ENCODE measurements around the gene TAF11L11. TPM values are rescaled to one million over a fixed set of nuclear protein-coding genes. Genes with fewer than 3 reads are reported as not detected.
"Not testable (repeated sequence)": the region's sequence is repeated elsewhere in the genome, so short reads cannot be mapped to it uniquely, and the experiment has no call there.

Gene TAF11L11
- total and polyA plus RNA-seq, 12 donors: not detected

DNA sequence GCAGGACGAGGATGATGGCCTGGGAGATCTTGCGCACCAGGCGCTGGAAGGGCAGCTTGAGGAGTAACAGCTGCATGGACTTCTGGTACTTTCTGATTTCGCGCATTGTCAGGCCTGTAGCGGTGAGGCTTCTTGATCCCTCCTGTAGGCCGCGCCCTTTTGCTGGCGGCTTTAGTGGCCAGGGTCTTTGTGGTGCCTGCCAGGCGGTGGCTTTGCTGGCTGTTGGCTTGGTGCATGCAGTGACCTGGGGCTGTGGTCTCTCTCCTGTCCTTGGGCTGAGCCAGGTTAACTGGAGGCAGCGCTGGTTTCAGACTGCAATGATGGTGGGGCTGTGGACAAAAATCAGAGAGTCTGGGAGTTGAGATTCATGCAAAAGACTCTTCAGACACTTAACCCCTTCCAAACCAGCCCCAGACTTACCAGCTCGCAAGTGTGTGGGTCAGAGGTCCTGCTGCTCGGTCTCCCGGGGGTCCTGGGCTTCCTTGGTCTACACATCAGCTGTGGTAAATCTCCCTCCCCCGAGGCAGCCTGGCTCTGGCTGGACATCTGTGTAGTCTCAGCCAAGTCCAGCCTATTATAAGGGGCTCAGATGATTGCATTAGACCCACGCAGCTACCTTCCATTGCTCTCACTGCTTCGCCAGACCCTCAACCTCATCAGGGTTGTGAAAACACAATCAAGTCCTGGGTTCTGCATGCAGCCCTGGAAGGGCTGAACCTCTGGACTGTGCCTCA lies 11.1 kb downstream of the TAF11L11 start:
- TF ChIP-seq, protein P1, sequence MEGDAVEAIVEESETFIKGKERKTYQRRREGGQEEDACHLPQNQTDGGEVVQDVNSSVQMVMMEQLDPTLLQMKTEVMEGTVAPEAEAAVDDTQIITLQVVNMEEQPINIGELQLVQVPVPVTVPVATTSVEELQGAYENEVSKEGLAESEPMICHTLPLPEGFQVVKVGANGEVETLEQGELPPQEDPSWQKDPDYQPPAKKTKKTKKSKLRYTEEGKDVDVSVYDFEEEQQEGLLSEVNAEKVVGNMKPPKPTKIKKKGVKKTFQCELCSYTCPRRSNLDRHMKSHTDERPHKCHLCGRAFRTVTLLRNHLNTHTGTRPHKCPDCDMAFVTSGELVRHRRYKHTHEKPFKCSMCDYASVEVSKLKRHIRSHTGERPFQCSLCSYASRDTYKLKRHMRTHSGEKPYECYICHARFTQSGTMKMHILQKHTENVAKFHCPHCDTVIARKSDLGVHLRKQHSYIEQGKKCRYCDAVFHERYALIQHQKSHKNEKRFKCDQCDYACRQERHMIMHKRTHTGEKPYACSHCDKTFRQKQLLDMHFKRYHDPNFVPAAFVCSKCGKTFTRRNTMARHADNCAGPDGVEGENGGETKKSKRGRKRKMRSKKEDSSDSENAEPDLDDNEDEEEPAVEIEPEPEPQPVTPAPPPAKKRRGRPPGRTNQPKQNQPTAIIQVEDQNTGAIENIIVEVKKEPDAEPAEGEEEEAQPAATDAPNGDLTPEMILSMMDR (IDR thresholded peaks at IDR 0.05): no peak
- no peak for TF ChIP-seq POLR2A (IDR thresholded peaks at IDR 0.05)
- DNase-seq: no peak
- WGBS, 4 donors: 87 to 92% (median 91%) methylated on average over 13 to 17 of the region's 17 CpGs

DNA sequence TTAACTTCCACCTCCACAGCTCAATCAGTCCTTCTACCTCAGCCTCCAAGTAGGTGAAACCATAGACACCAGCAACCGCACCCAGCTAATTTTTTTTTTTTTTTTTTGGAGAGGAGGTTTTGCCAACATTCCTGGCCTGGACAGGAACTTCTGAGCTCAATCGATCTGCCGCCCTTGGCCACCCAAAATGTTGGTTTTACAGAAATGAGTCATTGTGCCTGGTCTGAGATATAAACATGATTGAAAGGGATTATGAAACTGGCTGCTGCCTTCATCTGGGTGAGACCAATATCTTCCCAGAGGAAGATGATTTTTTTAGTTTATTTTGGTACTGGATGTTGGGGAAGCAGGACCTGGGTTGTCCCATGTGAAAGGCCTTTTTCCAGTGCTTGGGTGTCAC lies 15.4 kb downstream of the TAF11L11 start:
- WGBS, 4 donors: 69 to 89% (median 85%) methylated on average over 3 of the region's 3 CpGs
- Histone ChIP-seq H3K36me3 (replicated peaks in 1 of 2) (no peaks in the 10 kb centered on the region), H3K4me3 (no peak overlapping the region), H3K4me1 (replicated peaks in 1 of 2) (no peaks in the 10 kb centered on the region), H3K9me3 (replicated peaks in 1 of 3) (no peaks in the 10 kb centered on the region), H3K27me3 (no peaks in the 10 kb centered on the region), H3K27ac (no peak overlapping the region)
- intact Hi-C loops (cut with DNase I): no loop called here
- TF ChIP-seq, protein P1 (IDR thresholded peaks at IDR 0.05): no peak
- no peak for TF ChIP-seq POLR2A (IDR thresholded peaks at IDR 0.05)
- no peak for DNase-seq

More for the DNA sequence above, 11.1 kb downstream of the TAF11L11 start:
- intact Hi-C loops (cut with DNase I): no loop called here
- Histone ChIP-seq H3K27me3 (no peaks in the 10 kb centered on the region), H3K36me3 (replicated peaks in 1 of 2) (no peaks in the 10 kb centered on the region), H3K27ac (no peak overlapping the region), H3K4me3 (no peak overlapping the region), H3K4me1 (replicated peaks in 1 of 2) (no peaks in the 10 kb centered on the region), H3K9me3 (replicated peaks in 1 of 3) (no peaks in the 10 kb centered on the region)

DNA sequence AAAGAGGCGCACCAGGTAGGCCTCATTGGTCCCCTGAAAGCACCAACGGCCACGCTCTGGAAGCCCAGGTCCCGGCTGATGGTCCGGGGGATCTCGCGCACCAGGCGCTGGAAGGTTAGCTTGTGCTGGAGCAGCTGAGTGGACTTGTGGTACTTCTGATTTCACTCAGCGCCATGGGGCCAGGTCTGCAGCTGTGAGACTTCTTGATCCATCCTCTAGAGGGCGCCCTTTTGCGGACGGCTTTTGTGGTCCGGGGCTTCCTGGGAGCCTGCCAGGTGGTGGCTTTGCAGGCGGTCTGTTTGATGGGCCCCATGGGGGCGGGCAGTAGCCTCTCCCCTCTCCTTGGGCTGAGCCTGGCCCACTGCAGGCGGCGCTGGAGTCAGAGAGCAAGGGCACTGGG lies 16.6 kb downstream of the TAF11L11 start:
- H3K36me3 ChIP-seq (replicated peaks in 1 of 2): no peaks in the 10 kb centered on the region
- H3K9me3 ChIP-seq (replicated peaks in 1 of 3): no peaks in the 10 kb centered on the region
- DNase-seq: no peak
- no peak overlapping the region for H3K4me3 ChIP-seq
- H3K4me1 ChIP-seq (replicated peaks in 1 of 2): no peaks in the 10 kb centered on the region
- H3K27ac ChIP-seq: no peak overlapping the region
- H3K27me3 ChIP-seq: no peaks in the 10 kb centered on the region
- 83 to 85% (median 85%) methylated on average over 6 to 17 of the region's 17 CpGs; no CpG with 5 or more reads in 1 of the 4 donors for WGBS, 4 donors
- no peak for TF ChIP-seq POLR2A (IDR thresholded peaks at IDR 0.05)
- TF ChIP-seq, protein P1 (IDR thresholded peaks at IDR 0.05): no peak
- intact Hi-C loops (cut with DNase I): no loop called here

DNA sequence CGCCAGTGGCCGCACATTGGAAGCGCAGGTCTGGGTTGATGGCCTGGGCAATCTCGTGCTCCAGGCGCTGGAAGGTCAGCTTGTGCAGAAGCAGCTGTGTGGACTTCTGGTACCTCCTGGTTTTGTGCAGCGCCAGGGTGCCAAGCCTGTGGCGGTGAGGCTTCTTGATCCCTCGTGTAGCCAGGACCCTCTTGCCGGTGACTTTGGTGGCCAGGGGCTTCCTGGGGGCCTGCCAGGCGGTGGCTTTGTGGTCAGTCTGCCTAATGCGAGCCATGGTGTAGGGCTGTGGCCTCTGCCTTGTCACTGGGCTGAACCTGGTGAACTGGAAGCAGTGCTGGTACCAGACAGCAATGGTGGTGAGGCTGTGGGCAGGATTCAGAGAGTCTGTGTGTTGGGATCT lies 21.7 kb downstream of the TAF11L11 start:
- Histone ChIP-seq H3K27me3 (no peaks in the 10 kb centered on the region), H3K4me3 (no peak overlapping the region), H3K36me3 (replicated peaks in 1 of 2) (no peaks in the 10 kb centered on the region), H3K9me3 (replicated peaks in 1 of 3) (no peaks in the 10 kb centered on the region), H3K27ac (no peak overlapping the region), H3K4me1 (replicated peaks in 1 of 2) (no peaks in the 10 kb centered on the region)
- no peak for DNase-seq
- 79 to 93% (median 85%) methylated on average over 7 to 11 of the region's 11 CpGs for WGBS, 4 donors
- TF ChIP-seq, protein P1 (IDR thresholded peaks at IDR 0.05): no peak
- no peak for TF ChIP-seq POLR2A (IDR thresholded peaks at IDR 0.05)
- intact Hi-C loops (cut with DNase I): no loop called here

DNA sequence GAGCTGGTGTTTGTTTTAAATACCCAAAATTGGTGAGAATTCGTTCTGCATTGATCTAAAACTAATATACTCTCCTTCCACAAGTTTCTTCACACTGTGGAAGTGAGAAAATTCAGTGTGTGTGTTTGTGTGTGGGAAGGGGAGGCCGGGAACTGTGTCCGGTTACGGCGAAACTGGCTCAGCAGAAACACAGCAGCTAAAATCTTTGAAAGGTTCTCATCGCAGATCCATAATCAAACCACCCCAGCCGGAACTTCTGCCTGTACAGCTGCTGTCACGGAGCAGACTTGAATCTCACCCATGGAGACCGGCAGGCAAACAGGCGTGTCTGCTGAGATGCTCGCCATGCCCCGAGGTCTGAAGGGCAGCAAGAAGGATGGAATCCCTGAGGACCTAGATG lies 27.8 kb downstream of the TAF11L11 start, which contains the start of gene TAF11L13:
Gene TAF11L13 (plus strand): TSS at position 301 of the 400 bp plus-strand sequence.
- DNase-seq; H3K4me3 ChIP-seq; intact Hi-C loops (cut with DNase I); H3K27me3 ChIP-seq; H3K27ac ChIP-seq; H3K9me3 ChIP-seq (replicated peaks in 1 of 3); H3K36me3 ChIP-seq (replicated peaks in 1 of 2); H3K4me1 ChIP-seq (replicated peaks in 1 of 2): not testable (repeated sequence)
- 87 to 93% (median 88%) methylated on average over 6 to 8 of the region's 12 CpGs for WGBS, 4 donors
